ENCODE measurements around the gene SNX9.
"Not testable (repeated sequence)": the region's sequence is repeated elsewhere in the genome, so short reads cannot be mapped to it uniquely, and the experiment has no call there.

Gene SNX9

GRCh38 chr6:157956171-157956730 is 133.2 kb downstream of the SNX9 start:
- FAIRE-seq = no peak

- no peak for FAIRE-seq
Observed at GRCh38 chr6:157959451-157960227, 136.6 kb downstream of the SNX9 start.

- FAIRE-seq = no peak
Observed at GRCh38 chr6:157961153-157961831, 138.2 kb downstream of the SNX9 start.

- FAIRE-seq = no peak
Observed at GRCh38 chr6:157961832-157962575, 139.0 kb downstream of the SNX9 start.

GRCh38 chr6:157962601-157963302 is 139.7 kb downstream of the SNX9 start:
- no peak for FAIRE-seq

- FAIRE-seq = no peak
Observed at GRCh38 chr6:157964100-157964499, 141.1 kb downstream of the SNX9 start.

- no peak for FAIRE-seq
Observed at GRCh38 chr6:157965387-157965786, 142.3 kb downstream of the SNX9 start.

GRCh38 chr6:157966589-157966977 is 143.5 kb downstream of the SNX9 start:
- FAIRE-seq = no peak

- no peak for FAIRE-seq
Observed at GRCh38 chr6:157967020-157967419, 144.0 kb downstream of the SNX9 start.

- FAIRE-seq = no peak
Observed at GRCh38 chr6:157967486-157967885, 144.4 kb downstream of the SNX9 start.

- FAIRE-seq = not testable (repeated sequence)
Observed at GRCh38 chr6:157972177-157972576, 149.1 kb downstream of the SNX9 start.

- FAIRE-seq = no peak
Observed at GRCh38 chr6:157974341-157974894, 151.4 kb downstream of the SNX9 start.

- no peak for FAIRE-seq
Observed at GRCh38 chr6:157974967-157975366, 151.9 kb downstream of the SNX9 start.

GRCh38 chr6:157975456-157975855 is 152.4 kb downstream of the SNX9 start:
- no peak for FAIRE-seq

- FAIRE-seq = no peak
Observed at GRCh38 chr6:157976345-157977175, 153.5 kb downstream of the SNX9 start.

- FAIRE-seq = no peak
Observed at GRCh38 chr6:157977176-157977804, 154.2 kb downstream of the SNX9 start.

GRCh38 chr6:157978021-157978783 is 155.2 kb downstream of the SNX9 start:
- FAIRE-seq = no peak

- no peak for FAIRE-seq
Observed at GRCh38 chr6:157980288-157981131, 157.5 kb downstream of the SNX9 start.

- no peak for FAIRE-seq
Observed at GRCh38 chr6:157981132-157981394, 158.0 kb downstream of the SNX9 start.

Measured in endometrium (tissue), 2 donors.